Measurements from ENCODE around the gene UBE3C. TPM values are rescaled to one million over a fixed set of nuclear protein-coding genes. Genes with fewer than 3 reads are reported as not detected.
A peak's percentile ranks its signal among the peaks of the same experiment; 100 is the strongest.
"Not testable (repeated sequence)": the region's sequence is repeated elsewhere in the genome, so short reads cannot be mapped to it uniquely, and the experiment has no call there.

The UBE3C gene
- total RNA-seq, 6 donors from 2014 or later = 43.7 to 85.9 (median 69.3) TPM

- no peak for DNase-seq
- ATAC-seq (ENCODE audit: low FRiP score in 2 of 2) = no peak
- no peaks in the 10 kb centered on the region for H3K36me3 ChIP-seq
- no peaks in the 10 kb centered on the region for H3K27me3 ChIP-seq
- no peaks in the 10 kb centered on the region for H3K4me1 ChIP-seq
- 53 to 68% methylated on average over 10 of the region's 10 CpGs for WGBS, 2 donors
- H3K9me3 ChIP-seq = peaks cover 0 to 5% (median 3%) of the 10 kb centered on the region in 4 donors
- TF ChIP-seq POLR2A (IDR thresholded peaks at IDR 0.05) (no peak), EP300 (IDR thresholded peaks at IDR 0.05) (no peak), POLR2AphosphoS5 (IDR thresholded peaks at IDR 0.05) (no peak)
- TF ChIP-seq, protein P1, sequence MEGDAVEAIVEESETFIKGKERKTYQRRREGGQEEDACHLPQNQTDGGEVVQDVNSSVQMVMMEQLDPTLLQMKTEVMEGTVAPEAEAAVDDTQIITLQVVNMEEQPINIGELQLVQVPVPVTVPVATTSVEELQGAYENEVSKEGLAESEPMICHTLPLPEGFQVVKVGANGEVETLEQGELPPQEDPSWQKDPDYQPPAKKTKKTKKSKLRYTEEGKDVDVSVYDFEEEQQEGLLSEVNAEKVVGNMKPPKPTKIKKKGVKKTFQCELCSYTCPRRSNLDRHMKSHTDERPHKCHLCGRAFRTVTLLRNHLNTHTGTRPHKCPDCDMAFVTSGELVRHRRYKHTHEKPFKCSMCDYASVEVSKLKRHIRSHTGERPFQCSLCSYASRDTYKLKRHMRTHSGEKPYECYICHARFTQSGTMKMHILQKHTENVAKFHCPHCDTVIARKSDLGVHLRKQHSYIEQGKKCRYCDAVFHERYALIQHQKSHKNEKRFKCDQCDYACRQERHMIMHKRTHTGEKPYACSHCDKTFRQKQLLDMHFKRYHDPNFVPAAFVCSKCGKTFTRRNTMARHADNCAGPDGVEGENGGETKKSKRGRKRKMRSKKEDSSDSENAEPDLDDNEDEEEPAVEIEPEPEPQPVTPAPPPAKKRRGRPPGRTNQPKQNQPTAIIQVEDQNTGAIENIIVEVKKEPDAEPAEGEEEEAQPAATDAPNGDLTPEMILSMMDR (IDR thresholded peaks at IDR 0.05) = no peak
- H3K27ac ChIP-seq = no peak overlapping the region
- H3K4me3 ChIP-seq = no peak overlapping the region
These were observed 41.7 kb upstream of the UBE3C start for GRCh38 chr7:157097056-157097329.

DNA sequence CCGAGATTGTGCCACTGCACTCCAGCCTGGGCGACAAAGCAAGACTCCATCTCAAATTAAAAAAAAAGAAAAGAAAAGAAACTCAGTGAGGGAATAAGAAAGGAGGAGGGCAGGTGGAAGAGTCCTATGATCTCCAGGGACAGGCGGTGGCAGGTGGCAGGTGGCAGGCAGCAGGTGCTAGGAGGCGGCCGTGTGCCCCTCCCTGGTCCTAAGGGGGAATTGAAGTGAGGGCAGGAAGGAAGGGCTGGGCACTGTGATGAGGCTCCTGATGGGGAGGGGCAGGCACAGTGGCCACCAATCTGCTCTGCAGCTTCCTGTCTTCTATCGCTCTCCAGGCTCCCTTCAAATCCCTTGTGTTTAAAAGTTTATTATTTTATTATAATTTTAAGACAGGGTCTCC, 41.2 kb upstream of the UBE3C start:
- Histone ChIP-seq H3K4me1 (no peaks in the 10 kb centered on the region), H3K36me3 (no peaks in the 10 kb centered on the region), H3K4me3 (no peak overlapping the region), H3K27ac (no peak overlapping the region), H3K9me3 (peaks cover 0 to 5% (median 3%) of the 10 kb centered on the region in 4 donors), H3K27me3 (no peaks in the 10 kb centered on the region)
- no peak for TF ChIP-seq POLR2A (IDR thresholded peaks at IDR 0.05)
- TF ChIP-seq, protein P1 (IDR thresholded peaks at IDR 0.05) = no peak
- TF ChIP-seq POLR2AphosphoS5 (IDR thresholded peaks at IDR 0.05) = no peak
- TF ChIP-seq EP300 (IDR thresholded peaks at IDR 0.05) = no peak
- 59 to 66% methylated on average over 6 of the region's 6 CpGs for WGBS, 2 donors
- no peak for ATAC-seq (ENCODE audit: low FRiP score in 2 of 2)
- no peak for DNase-seq

DNA sequence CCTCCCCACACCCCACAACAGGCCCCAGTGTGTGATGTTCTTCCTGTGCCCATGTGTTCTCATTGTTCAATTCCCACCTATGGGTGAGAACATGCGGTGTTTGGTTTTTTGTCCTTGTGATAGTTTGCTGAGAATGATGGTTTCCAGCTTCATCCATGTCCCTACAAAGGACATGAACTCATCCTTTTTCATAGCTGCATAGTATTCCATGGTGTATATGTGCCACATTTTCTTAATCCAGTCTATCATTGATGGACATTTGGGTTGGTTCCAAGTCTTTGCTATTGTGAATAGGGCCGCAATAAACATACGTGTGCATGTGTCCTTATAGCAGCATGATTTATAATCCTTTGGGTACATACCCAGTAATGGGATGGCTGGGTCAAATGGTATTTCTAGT, 38.7 kb upstream of the UBE3C start:
- not testable (repeated sequence) for H3K27me3 ChIP-seq
- WGBS, 2 donors = 84 to 97% methylated on average over 3 of the region's 3 CpGs

DNA sequence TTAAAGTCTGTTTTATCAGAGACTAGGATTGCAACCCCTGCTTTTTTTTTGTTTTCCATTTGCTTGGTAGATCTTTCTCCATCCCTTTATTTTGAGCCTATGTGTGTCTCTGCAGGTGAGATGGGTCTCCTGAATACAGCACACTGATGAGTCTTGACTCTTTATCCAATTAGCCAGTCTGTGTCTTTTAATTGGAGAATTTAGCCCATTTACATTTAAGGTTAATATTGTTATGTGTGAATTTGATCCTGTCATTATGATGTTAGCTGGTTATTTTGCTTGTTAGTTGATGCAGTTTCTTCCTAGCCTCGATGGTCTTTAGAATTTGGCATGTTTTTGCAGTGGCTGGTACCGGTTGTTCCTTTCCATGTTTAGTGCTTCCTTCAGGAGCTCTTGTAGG, 35.1 kb upstream of the UBE3C start:
- H3K9me3 ChIP-seq; ATAC-seq (ENCODE audit: low FRiP score in 2 of 2); DNase-seq; H3K36me3 ChIP-seq; H3K4me1 ChIP-seq; H3K4me3 ChIP-seq; H3K27ac ChIP-seq; H3K27me3 ChIP-seq: not testable (repeated sequence)
- WGBS, 2 donors = 87 to 89% methylated on average over 2 of the region's 2 CpGs

More for the DNA sequence above, 38.7 kb upstream of the UBE3C start:
- ATAC-seq (ENCODE audit: low FRiP score in 2 of 2); H3K9me3 ChIP-seq; H3K27ac ChIP-seq; H3K4me1 ChIP-seq; H3K4me3 ChIP-seq; H3K36me3 ChIP-seq; DNase-seq: not testable (repeated sequence)

DNA sequence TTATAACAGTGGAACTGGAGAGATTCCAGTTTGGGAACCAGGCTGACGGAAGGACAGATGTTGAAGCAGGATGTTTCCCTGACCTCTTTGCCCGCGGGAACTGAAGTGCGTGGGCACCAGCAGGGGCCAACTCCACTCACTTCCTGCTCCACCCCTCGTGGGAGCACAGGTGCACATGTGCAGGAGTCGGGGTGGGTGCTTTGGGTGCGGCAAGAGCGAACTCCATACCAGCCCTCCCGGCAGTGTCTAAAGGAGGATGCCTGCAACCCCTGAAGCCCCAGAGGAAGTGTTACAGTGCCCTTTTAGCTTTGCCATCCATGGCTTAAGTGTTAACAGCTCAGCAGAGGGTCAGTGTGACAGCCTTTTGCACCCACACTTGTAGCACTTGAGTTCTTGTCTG, 27.4 kb upstream of the UBE3C start:
- WGBS, 2 donors = 80 to 91% methylated on average over 9 of the region's 9 CpGs
- H3K36me3 ChIP-seq = no peaks in the 10 kb centered on the region
- H3K9me3 ChIP-seq = peaks cover 0 to 10% (median 0%) of the 10 kb centered on the region in 4 donors
- DNase-seq (peak in 1 of 2 donors; percentile 27), ATAC-seq (ENCODE audit: low FRiP score in 2 of 2) (no peak)
- no peak for TF ChIP-seq POLR2AphosphoS5 (IDR thresholded peaks at IDR 0.05)
- no peak for TF ChIP-seq EP300 (IDR thresholded peaks at IDR 0.05)
- TF ChIP-seq, protein P1 (IDR thresholded peaks at IDR 0.05) = no peak
- TF ChIP-seq POLR2A (IDR thresholded peaks at IDR 0.05) = no peak
- no peaks in the 10 kb centered on the region for H3K4me1 ChIP-seq
- H3K27ac ChIP-seq = no peak overlapping the region
- no peaks in the 10 kb centered on the region for H3K27me3 ChIP-seq
- no peak overlapping the region for H3K4me3 ChIP-seq

DNA sequence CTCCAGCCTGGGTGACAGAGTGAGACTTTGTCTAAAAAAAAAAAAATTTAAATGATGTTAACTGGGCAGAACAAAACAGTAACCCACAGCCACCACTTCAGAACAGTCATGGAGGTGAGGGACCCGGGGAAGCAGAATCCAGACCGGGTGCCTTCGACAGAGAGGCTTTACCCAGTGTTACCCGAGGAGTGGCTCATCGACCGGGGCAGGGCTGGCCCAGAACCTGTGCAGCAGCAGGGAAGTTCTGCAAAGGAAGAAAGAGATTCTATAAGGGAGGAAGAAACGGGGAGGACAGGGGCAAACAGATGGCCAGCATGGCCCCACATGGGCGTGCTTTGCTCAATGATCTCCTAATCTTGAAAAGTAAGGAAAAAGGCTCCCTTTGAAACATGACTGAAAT, 26.0 kb upstream of the UBE3C start:
- Histone ChIP-seq H3K36me3 (no peaks in the 10 kb centered on the region), H3K4me3 (no peak overlapping the region), H3K9me3 (peaks cover 0 to 5% (median 0%) of the 10 kb centered on the region in 4 donors), H3K27ac (no peak overlapping the region), H3K27me3 (no peaks in the 10 kb centered on the region), H3K4me1 (no peaks in the 10 kb centered on the region)
- TF ChIP-seq POLR2AphosphoS5 (IDR thresholded peaks at IDR 0.05) (no peak), EP300 (IDR thresholded peaks at IDR 0.05) (no peak), POLR2A (IDR thresholded peaks at IDR 0.05) (no peak)
- TF ChIP-seq, protein P1 (IDR thresholded peaks at IDR 0.05) = no peak
- DNase-seq = no peak
- no peak for ATAC-seq (ENCODE audit: low FRiP score in 2 of 2)
- WGBS, 2 donors = 90 to 92% methylated on average over 8 of the region's 8 CpGs

Measured in upper lobe of left lung (tissue), 6 donors.